ENCODE data around the gene WDR13.

GRCh38 chrX:48632207-48632606 is 34.9 kb downstream of the WDR13 start:
- no peak for TF ChIP-seq POLR2A (IDR thresholded peaks at IDR 0.05)
- TF ChIP-seq CTCF (IDR thresholded peaks at IDR 0.05) = no peak
